GM19395 (cell line): ENCODE measurements around the gene TJP1.
"Not testable (repeated sequence)": the region's sequence is repeated elsewhere in the genome, so short reads cannot be mapped to it uniquely, and the experiment has no call there.

Experiments
- ATAC-seq: cut with Tn5 transposase; IDR thresholded peaks from one replicate; pipeline ENCODE4 v1.9.1; 2021; ENCODE audit warnings: mild to moderate bottlenecking, moderate library complexity; ENCODE audit not compliant: unreplicated experiment

TJP1 gene

DNA sequence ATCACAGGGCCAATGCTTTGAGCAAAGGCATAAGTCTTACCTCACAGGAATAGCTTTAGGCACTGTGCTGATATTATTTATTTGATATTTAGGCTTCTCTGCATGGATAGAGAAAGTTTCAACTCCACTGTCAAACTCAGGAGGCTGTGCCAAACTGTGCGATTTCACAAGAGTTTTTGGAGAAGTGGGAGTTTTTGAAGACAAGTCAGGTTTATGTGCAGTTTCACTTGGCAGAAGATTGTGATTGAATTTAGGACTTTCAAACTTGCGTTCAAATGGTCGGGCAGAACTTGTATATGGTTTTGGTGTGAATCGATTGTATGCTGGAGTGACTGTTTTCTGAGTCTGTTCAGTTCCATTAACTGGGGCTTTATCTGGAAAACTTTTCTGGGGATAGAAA is 113.7 kb downstream of the TJP1 start:
- ATAC-seq: no peak

DNA sequence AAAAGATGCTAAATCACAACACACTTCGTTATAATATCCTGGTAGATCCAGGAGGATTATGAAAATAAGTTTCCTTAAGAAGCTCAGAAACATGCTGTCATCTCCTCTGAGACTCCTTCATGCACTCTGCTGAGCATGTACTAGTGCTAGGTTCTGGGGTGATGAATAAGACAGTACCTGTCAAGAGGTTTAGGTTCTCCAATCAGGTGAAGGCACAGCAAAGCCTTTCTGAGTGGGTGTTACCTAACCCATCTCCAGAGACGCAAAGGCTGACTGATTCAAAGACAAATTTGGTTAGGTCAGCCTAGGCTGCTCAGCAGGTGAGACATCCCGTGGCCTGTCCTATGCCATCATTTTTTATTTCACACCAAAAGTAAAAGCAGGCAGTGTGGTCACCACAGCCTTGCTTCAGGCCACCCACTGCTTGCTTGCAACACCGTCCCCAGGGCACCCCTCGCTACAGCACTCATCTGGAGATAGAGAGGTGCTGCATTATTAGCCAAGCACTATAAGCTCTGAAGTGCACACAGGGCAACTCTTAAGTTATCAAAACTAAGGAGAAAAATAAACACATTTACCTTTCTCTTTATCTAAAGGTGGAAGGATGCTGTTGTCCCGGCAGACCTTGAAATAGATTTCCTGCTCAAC is 117.2 kb downstream of the TJP1 start:
- ATAC-seq: no peak

DNA sequence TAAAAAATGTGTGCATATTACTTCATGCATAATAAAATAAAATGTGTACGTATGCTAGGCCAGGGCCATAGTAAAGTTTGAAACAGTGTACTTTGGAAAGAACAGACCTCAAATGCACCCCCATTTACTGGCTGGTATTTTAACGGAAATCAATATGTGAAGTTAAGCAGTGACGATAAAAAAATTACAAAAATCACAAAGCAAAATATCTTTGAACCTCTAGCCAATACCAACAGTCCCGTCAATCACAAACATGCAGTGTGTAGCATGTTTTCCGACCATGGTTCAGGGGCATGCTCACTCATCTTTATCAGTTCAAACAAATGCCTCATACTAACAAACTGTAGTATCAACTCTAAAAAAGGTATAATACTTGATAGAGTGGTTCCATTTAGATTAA is 121.1 kb downstream of the TJP1 start:
- ATAC-seq: no peak

DNA sequence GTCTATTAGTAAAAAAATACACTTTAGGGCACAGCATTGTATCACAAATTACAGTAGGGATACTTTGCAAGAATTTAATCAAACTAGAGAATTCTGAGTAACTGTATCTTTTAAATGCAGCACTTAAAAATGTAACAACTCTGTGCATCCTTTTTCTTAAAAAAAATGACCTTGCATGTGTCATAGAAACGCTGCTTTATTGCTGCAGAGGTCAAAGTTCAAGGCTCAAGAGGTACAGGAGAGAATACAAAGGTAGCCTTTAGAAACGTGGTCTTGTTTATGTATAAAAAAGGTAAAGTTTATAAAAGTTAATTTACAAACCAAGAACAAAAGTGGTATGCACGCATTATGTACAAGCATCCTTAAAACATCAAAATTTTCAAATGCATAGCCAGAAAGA is 122.0 kb downstream of the TJP1 start:
- ATAC-seq: no peak

DNA sequence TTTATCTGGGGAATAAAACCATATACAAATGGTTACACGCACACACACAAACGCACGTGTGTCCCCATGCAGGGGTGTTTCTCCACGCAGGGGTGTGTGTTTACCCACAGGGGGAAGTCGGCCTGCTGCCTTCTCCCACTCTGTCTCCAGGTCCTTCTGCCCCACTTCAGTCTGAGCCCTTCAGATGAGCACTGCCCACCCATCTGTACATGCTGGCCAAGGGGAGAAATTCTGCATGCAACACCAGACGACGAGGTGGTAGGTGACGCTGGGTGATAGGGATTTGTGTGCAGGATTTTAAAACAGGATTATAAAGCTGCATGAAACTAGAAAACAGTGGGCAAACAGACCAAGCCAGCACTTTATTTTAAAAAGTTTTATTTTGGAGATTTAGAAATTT is 122.5 kb downstream of the TJP1 start:
- ATAC-seq: no peak

DNA sequence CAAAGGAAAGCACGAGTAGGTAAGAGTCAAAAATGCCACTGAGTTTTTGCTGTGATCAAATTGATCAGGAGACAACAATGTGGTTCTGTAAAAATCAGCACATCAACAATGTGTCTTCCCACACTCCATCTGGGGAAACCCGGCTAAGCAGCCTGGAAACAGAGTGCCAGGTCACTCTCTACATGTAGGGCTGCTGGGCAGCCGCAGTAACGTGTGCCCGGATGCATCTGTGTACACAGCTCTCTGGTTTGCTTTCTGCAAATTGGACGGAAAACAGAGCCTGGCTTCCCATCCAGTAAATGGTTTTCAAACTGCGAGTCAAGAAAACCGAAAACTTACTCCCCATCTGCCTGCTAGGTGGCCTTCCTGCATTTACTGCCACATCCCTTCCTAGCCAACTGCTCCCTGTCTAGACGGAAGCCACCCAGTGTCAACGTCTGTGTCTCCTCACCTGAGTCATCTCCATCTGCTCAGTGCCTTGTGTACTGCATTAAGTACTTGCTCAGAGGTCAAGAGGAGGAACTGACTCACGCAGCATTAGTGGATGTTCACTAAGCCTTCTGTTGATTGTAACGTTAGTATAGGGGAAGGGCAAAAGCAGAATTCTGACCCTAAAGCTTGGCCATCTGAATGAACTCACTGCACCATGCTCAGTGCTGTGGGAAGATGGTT is 124.1 kb downstream of the TJP1 start:
- ATAC-seq: no peak

DNA sequence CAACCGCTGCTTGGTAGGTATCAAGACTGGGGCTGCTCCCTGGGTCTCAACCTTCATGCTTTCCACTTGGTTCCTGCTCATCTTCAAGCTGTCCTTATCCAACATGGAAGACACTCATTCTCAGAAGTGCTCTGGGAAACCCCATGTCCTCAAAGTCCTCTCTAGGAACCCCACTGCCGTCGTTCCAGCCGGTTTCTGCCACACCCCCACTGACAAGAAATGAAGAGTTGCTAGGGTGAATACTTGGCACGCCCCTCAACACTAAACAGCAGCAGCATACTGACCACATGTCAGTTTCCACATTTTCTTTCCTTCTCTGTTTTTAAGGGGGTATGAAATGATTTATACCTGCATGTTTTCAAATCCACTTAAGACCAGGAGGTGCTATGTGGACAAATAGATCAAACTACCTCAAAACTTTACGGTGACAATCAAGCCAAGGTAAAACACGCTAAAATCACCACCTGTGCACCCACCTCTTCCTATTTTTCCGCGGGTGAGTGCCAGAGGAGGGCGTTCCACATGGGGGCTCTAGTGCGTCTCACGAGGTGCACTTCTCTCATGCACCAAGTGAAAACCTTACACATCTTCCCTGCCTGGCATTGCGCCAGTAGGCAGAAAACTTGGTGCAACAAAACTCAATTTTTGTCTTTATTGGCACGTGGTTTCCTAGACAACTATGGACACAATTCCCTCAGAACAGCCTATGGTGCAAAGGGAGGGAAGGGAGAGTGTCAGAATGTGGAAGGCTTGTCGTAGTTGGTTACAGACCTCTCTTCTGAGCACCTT is 125.1 kb downstream of the TJP1 start:
- ATAC-seq: no peak

DNA sequence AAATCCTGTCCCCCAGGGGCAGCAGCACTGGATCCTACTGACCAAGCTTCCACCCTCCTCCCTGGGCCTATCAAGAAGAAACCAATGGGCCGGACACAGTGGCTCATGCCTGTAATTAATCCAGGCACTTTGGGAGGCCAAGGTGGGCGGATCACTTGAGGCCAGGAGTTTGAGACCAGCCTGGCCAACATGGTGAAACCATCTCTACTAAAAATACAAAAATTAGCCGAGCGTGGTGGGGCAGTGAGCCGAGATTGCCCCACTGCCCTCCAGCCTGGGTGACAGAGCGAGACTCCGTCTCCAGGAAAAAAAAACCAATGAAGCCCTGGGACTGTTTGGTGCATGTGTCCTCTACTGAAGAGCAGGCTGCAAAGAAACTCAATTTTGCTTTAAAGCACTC is 125.8 kb downstream of the TJP1 start:
- ATAC-seq: not testable (repeated sequence)

DNA sequence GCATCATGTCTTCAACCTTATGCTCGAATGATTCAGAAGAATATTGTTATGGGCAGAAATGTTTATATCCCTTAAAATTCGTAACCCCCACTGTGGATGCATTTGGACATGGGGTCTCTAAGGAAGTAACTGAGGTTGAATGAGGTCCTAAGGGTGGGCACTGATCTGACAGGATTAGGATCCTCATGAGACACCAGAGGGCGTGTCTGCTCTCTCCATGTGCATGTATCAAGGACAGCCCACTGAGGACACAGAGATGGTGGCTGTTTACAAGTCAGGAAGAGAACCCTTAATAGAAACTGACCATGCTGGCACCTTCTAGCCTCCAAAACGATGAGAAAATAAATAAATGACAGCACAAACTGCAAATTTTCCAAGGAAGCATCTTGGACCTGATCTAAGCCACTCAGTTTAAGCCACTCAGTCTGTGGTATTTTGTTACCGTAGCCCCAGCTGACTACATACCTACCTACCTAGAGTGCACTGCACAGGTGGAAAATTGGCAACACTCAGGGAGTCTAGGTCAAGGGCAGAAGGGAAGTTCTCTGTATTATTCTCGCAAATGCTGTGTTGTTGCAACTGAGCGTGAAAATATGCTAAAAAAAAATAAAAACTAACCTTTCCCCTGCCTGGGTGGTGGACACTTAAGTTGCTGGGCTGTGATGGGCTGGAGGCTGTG is 126.6 kb downstream of the TJP1 start:
- no peak for ATAC-seq

DNA sequence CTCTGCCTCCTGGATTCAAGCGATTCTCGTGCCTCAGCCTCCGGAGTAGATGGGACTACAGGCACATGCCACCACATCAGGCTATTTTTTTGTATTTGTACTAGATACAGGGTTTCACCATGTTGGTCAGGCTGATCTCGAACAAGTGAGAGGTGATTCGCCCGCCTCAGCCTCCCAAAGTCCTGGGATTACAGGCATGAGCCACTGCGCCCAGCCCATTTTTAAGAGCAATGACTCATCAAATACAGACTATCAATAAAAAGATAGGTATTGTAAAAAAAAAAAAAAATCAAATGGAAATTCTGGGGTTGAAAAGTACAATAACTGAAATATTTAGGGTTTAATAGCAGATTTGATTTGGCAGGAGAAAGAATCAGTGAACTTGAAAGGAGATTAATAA is 129.0 kb downstream of the TJP1 start:
- ATAC-seq: no peak

DNA sequence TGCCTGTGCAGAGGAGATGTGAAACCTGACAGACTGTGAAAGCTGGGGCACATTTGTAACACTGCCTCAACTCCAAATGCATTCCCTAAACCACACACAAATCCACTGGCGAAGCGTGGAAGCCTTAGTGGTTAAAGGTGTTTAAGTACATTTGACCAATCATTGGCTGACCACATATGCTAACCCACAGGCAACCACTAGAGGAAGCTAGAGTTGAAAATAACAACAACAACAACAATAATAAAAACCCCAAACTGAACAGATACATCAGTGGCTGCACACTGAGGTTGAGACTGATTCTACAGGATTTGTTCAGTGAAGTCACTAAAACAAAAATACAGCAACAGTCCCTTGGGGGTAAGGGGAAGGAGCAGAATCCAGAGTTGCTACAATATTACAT is 129.7 kb downstream of the TJP1 start:
- ATAC-seq: no peak

DNA sequence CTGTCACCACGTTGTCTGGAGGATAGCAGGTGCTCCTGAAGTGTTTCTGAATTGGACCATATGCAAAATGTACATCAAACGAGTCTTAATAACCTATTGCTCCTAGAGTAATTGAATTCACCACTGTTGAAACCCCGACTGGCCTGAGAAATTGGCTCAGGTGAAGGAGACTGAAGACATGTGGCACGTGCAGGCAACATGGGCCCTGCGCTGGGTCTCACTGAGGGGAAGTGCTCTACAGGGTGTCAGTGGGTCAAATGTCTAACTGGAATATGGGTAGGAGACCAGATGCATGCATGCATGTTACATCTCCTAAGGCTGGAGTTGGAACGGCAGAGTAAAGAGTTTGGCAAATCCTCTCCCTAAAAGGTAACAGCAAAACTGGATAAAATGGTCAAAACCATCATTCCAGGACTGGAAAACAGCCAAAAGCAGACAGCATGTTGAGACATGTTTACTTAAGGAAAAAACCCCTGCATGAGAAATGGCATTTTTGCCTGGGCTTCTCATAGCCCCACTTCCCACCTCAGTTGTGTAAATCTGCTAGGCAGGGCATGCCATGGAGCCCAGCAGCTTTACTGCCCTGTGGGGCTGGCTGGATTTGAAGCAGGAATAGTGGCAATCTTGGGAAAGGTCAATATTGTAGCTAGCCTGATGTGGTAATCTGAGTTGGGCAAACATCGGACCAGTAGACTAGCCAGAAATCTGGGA is 131.3 kb downstream of the TJP1 start:
- no peak for ATAC-seq

DNA sequence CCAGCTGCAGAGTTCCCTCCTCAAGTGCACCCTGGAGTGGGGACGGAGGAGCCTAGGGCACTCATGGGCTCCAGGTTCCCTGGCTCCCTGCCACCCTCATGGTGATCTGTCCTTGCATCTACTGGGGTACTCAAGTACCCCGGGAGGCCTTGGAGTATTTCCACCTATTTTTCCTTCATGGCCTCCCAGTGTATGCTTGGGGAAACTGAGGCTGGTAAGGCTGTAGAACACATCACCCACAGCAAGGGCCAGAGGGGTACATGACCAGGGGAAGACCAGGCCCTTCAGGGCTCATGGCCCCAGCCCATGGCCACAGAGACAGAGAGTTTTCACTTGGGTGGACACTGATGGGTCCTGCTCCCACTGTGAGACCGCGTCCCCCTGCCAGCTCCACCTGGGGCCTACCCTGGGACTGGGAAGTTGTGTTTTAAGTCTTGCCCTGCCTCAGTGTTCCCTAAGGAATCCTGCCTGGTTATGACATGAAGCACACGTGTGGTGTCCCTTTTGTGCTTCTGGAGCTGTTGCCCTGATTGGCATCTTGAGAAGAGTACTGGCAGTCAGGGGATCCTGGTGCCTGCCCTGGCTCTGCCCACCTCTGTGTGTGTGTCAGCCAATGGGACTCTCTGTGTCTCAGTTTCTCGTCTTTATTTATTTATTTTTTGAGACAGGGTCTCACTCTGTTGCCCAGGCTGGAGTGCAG is 132.8 kb downstream of the TJP1 start:
- no peak for ATAC-seq

DNA sequence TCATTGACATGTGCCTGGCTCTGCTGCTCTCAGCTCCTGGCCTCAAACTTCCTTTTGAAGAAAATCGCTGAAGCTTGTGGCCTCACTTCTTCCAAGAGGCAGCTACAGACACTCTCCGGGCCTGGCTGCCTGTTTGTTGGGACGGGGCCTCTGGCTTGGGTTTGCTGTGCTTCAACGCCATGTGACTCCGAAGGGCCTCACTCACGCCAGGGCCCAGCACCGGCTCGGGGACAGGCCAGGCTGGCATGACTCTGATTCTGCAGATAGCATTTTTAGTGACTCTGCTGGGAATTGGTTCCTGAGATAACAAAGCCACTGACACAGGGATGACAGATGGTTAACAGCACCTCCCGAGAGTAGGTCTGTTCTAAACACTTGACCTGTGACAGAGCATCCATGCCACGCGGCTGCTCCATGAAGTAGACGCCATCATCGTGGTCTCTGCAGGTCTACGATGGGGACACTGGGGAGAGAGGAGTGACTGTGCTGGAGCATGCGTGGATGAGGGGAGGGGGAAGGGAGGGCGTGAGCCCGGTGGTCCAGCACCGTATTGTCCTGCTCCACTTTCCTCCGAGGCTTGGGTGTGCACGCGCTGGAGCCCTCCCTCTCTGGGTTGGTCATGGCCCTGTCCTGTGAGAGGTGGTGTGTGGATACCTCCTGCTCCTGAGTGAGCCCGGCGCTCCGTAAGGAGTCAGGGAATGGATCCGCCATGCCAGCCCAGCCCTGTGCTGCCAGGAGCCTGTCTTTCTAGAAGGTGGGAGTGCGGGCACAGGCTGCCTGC is 133.6 kb downstream of the TJP1 start:
- no peak for ATAC-seq

DNA sequence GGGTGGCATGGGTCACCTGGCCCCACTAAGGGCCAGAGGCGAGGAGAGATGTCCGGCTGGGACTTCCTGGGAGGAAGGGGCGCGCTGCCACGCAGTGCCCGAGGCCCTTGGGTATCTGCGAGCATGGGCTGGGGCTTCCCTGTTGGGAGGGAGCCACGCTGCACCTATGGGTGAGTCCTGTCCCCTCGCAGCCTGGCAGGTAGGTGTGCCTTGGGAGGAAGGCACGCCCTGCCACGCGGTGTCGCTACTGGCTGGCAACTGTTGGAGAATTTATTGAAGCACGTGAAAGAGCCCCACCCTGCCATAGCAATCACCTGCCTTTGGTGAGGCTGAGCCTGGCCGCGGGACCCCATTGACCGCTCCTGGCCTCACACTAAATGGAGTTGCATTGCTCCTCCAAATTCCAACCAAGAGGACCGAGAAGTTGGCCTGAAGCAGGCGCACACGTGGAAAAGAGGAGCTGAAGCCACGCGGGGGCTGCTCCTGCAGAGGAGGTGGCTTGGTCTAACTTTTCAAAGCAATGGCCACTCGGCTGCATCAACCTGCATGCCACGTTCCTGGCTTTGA is 134.2 kb downstream of the TJP1 start:
- no peak for ATAC-seq

DNA sequence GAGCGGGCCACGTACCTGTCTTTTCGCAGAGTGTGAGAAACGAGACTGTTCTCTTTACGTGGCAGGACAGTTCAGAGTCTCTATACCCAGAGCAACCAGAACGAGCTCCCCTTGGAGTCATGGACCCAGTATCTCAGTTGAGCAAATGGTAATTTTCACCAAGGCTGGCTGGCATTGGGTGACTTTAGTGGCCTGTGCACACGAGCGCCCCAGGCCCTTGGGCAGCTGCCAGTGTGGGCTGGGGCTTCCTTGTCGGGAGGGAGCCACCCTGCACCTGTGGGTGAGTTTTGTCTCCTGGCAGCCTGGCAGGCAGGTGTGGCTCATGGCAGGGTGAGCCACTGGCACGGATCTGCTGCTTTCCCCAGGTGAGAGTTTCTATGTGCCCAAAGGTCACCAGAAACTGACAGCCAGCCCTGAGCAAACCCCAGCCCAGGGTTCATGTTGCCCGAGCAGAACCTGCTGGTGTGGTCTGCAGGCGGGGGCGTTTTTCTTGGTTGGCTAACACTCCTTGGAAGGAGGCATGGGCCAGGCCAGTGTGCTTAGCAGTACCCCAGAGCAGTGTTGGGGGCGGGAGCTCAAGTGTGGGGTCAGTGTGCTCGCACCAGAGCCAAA is 135.0 kb downstream of the TJP1 start:
- no peak for ATAC-seq

DNA sequence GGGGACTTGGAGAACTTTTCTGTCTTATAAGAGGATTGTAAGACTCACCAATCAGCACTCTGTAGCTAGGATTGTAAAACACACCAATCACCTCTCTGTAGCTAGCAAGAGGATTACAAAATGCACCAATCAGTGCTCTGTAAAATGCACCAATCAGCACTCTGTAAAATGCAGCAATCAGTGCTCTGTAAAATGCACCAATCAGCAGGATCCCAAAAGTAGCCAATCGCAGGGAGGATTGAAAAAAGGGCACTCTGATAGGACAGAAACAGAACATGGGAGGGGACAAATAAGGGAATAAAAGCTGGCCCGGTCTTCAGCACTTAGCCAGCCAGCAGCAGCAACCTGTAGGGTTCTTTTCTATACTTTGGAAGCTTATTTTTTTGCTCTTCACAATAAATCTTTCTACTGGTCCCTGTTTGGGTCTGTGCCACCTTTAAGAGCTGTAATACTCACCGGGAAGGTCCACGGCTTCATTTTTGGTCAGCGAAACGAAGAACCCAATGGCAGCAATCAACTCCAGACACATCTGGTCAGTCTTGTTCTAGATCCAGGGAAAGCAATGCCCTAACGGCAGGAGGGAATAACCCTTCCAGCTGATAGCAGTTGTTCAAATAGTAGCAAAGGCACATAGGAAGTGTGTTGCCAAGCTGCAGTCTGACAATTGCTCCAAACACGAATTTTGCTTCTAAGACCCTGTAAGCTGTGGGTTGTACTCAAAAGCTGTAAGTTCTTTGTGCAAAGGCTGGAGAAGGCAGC is 135.6 kb downstream of the TJP1 start:
- no peak for ATAC-seq

DNA sequence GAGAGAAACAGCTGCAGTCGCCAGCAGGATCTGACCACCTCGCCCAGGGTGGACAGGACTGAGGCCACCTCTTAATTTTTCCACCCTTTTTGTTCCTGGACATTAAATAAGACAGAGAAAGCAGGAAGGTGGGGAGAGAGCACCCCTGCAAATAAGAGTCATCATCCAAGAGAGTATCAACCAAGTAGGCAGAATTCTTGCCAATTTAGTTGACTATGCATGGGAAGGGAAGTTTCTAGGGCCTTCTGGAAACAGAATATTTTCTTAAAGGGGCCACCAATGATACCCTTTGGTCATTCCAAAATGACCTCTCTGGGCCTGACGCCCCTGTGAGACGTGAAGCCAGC is 136.2 kb downstream of the TJP1 start:
- ATAC-seq: no peak
